NB4 (cell line): ENCODE data around the gene ZSCAN31.
"Not testable (repeated sequence)": the region's sequence is repeated elsewhere in the genome, so short reads cannot be mapped to it uniquely, and the experiment has no call there.

Experiments
- DNase-seq: peaks from one replicate; pipeline ENCODE4 v3.0.0; 2010; ENCODE audit warnings: low read depth
- H3K4me3 ChIP-seq: one replicate; pipeline ENCODE4 v1.5.1; 2011; ENCODE audit warnings: mild to moderate bottlenecking, low read depth, low read length, moderate library complexity
- CTCF ChIP-seq: IDR thresholded peaks from one replicate; pipeline ENCODE4 v1.5.1; 2012; ENCODE audit warnings: low read depth, low read length
- MYC ChIP-seq: IDR thresholded peaks from 2 replicates; pipeline ENCODE4 v1.6.1; 2011; ENCODE audit warnings: low read depth, low read length
- POLR2A ChIP-seq: IDR thresholded peaks from 2 replicates; pipeline ENCODE4 v1.6.1; 2011; ENCODE audit warnings: mild to moderate bottlenecking; ENCODE audit not compliant: insufficient read length; ENCODE audit errors: extremely low read depth
- TF ChIP-seq, protein P1 (sequence below): IDR thresholded peaks from 2 replicates; pipeline ENCODE4 v1.6.1; 2011; ENCODE audit warnings: low read depth, low read length

Gene ZSCAN31

DNA sequence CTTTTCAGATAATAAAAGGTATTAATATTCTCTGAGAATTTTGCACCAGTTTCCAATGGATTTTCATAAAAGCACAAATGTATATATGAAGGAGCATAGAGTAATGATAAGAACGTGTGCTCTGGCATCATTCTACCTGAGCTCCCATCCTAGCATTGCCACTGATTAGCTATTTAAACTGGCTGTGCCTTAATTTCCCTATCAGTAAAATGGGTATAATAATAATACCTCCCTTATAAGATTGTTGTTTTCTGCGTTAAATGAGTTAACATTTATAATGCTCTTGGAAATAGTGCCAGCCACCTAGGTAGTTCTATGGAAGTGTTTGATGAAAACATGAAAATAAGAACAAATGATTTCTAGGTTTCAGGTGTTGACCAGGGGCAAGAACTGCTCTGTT is 25.0 kb upstream of the ZSCAN31 start:
- TF ChIP-seq MYC (no peak), CTCF (no peak), POLR2A (no peak)
- TF ChIP-seq, protein P1, sequence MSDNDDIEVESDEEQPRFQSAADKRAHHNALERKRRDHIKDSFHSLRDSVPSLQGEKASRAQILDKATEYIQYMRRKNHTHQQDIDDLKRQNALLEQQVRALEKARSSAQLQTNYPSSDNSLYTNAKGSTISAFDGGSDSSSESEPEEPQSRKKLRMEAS = no peak
- no peak overlapping the region for H3K4me3 ChIP-seq
- no peak for DNase-seq

DNA sequence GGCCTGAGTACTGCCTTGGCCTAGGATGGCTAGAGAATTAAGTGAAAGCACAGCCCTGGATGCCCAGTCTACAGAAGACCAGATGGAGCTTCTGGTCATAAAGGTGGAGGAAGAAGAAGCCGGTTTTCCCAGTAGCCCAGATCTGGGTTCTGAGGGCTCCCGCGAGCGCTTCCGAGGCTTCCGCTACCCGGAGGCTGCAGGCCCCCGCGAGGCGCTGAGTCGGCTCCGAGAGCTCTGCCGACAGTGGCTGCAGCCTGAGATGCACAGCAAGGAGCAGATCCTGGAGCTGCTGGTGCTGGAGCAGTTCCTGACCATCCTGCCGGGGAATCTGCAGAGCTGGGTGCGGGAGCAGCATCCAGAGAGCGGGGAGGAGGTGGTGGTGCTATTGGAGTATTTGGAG is 23.6 kb upstream of the ZSCAN31 start:
- not testable (repeated sequence) for DNase-seq, H3K4me3 ChIP-seq

DNA sequence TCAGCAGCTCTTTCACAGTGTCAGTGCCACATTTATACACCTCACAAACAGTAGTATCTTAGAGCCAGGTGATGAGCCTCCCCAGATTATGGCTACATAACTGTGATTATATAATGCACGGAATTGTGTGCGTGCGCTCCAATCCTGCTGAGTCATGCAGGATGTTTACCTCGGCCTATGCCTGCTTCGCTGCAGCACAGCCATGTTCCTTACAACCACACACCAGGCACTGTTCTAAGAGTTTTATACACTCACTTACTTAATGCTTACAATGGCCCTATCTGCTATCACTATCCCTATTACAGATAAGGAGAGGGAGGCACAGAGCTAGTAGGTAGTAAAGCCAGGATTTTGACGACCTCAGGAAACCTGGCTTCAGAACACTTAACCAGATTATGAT is 21.1 kb upstream of the ZSCAN31 start:
- DNase-seq = no peak
- H3K4me3 ChIP-seq = no peak overlapping the region
- TF ChIP-seq, protein P1 = no peak
- no peak for TF ChIP-seq CTCF
- TF ChIP-seq POLR2A = no peak
- no peak for TF ChIP-seq MYC

- H3K4me3 ChIP-seq = no peak overlapping the region
- no peak for DNase-seq
- TF ChIP-seq POLR2A = no peak
- no peak for TF ChIP-seq CTCF
- TF ChIP-seq, protein P1 = no peak
- TF ChIP-seq MYC = no peak
These were observed 20.7 kb upstream of the ZSCAN31 start for GRCh38 chr6:28356666-28357020.

DNA sequence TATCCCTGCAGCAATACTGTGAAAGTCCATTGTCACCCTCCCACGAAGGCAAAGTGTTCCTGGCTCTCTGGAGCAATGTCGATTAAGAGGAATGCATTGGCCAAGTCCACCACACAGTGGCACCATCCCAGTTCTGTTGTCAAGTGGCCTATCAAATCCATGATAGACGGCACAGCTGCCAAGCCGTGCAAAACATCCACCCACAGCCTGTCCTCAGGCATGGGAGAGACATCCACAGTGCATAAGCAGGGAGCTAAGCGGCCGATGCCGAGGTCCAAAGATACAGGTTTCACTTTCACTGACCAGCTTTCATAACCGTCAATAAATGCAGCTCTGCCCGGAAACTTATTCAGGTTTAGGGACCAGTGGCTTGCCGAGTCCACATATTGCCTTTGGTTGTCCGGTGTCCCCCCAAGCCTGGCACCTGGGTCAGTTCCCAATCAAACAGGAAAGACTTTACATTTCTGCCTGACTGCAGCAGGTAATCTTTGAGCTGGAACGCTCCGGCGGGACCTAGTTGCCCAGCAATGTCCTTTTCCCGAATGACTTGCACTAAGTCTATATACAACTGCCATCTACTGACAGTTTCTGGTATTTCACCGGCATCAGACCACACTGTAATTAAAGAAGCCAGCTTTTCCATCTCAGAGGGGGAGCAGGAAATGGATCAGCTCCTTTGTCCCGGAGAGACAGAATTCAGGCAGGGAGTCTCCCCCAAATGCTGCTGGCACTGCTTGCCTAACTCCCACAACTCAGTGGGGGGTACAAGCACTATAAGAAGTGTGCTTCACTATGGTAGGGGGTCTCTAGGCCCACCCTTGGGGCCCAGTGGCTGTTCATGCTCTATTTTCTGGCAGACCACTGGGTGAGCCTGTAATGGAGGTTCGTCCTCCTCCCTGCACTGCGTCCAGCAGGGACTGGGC is 20.1 kb upstream of the ZSCAN31 start:
- TF ChIP-seq, protein P1 = no peak
- TF ChIP-seq MYC (peak; percentile 10; the same call in 1 of the 2 replicates), POLR2A (no peak), CTCF (peak; percentile 59)
- DNase-seq = peak; percentile 89
- H3K4me3 ChIP-seq = peak overlapping the region; percentile 76

DNA sequence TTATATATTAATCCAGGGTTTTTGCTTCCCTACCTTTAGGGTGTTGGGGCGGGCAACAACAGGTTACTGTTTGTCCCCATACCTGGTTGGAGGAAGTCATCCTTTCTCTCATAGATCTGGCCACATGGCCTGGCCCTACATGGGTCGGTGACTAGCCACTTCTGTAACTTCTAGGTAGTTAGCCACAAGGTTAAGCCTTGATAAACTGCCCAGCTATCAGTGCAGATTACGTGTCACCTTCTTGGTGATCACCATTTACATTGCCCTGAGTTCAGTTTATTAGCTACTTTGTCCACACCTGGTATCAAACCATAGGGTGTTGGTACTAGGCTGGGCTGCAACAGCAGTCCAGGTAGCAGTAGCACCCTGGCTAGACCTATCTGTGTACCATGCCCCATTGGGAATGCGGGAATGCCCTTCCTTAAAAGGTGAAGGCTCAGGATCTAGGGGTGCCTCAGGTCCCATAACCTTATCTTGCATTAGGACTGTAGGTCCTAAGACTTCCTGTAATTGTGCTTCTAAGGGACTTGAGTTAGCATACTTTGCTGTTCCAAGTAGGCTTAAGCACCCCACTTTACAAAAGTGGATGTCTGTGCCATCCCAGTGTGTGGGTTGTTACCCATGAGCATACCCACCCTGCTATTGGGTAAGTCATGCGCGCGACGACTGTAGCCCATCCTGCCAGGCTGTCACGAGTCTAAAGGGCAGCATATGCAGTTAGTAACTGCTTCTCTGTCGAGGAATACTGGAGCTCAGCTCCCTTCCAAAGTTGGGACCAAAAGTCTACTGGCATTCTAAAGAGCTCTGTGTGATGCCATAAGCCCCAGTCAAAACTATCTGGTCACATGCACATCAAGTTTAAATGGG is 19.0 kb upstream of the ZSCAN31 start:
- H3K4me3 ChIP-seq = peak overlapping the region; percentile 76
- no peak for DNase-seq

More for the DNA sequence above, 19.0 kb upstream of the ZSCAN31 start:
- TF ChIP-seq CTCF = no peak
- TF ChIP-seq, protein P1 = no peak
